GM12872 (cell line): Measurements from ENCODE around the gene RNF14.

Source experiments
- CTCF ChIP-seq: IDR thresholded peaks from 3 replicates; pipeline ENCODE4 v1.5.1; 2011; ENCODE audit warnings: low read depth, mild to moderate bottlenecking, low read length, moderate library complexity; ENCODE audit not compliant: insufficient read depth

Gene RNF14

DNA sequence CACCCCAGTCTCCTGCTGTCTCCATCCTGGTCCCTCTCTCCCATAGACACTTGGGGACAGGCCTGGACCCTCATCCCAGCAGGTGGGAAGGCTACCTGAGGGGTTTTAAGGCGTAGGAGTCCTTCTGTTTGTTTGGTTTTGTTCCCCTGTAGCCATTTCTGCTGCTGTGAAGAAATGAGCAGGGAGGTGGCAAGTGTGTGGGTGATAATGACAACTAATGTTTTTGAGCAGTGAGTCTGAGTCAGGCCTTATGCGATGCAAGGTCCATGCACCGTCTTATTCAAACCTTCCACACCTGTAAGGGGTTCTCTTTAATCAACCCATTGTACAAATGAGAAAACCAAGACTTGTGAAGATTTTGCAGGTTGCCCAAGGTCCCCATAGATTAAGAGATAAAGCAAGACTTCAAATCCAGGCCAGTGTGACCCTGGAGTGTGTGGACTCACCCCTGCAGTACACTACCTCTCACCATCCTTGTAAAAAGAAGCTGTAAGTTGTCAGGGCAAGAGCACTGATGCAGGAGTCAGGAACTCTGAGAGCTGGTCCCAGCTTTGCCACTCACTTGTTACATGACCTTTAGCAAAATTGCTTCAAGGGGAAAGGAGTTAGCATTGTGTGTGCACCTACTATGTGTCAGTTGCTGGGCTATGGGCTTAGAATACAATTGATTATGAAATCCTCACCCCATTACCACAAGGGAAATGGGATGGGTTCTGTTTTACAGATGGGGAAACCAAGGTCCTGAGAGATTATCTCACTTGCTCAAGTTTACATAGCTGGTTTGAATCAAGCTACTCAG, 18.5 kb upstream of the RNF14 start:
- no peak for TF ChIP-seq CTCF

- peak; percentile 83 for TF ChIP-seq CTCF
Measured at GRCh38 chr5:141951332-141951781, 17.5 kb upstream of the RNF14 start.

GRCh38 chr5:141952020-141952419, 16.9 kb upstream of the RNF14 start:
- no peak for TF ChIP-seq CTCF

- TF ChIP-seq CTCF, result no peak
Measured at GRCh38 chr5:141954194-141954593, 14.7 kb upstream of the RNF14 start.

DNA sequence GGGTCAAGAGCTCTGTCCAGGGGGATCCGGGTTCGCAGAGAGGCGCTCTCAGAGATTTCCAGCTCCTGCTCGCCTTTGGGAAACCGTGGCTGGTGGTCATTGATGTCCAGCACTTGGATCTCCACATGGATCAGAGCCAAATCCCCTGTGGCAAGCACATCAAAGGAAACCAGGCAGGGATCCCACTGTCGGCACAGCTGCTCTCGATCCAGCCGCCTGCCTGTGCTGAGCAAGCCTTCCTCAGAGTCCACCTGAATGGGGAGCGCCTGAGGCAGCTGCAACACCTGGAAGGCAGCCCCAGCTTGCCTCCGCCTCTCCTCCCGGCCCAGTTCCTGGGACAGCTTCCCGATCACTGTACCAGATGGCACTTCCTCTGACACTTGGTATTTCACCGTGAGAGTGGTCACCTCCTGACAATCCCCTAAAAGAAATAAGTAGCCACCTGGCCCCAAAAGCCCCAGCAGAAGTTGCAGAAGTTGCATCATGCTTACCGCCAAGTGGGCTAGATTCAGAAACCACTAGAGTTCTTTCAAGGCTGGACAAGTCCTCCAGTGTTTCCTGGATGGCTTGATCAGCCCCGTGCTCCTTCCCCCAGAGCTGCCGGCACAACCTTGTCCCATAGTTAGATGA, 11.4 kb upstream of the RNF14 start:
- no peak for TF ChIP-seq CTCF

DNA sequence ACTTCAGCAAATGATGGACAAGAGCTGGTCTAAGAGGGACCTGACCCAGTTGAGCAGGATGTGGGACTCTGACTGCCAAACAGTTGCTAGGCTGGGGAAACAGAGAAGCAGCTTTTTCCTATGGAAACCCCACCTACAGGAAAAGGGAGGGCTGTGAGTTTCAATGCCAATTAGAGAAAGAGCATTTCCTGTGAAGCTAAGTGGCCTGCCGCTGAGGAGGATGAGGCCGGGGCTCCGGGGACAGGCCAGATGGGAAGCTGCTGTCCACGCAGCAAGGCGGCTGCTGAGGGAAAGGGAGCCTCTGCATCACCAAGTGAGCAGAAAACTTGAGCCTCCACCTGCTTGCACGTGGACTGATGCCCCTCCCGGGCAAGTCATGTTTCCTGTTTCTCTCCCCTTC, 10.8 kb upstream of the RNF14 start, which contains the start of gene PCDH12:
Gene PCDH12, minus strand, starts transcription at position 90 of the 400 bp plus-strand sequence. CDS start 351 bp downstream, outside the sequence.
- TF ChIP-seq CTCF, result no peak

GRCh38 chr5:141958546-141959172, 10.2 kb upstream of the RNF14 start:
- no peak for TF ChIP-seq CTCF
